Activated CD4-positive, alpha-beta memory T cell treated with anti-CD3 and anti-CD28 coated beads for 36 hours (primary cell): ENCODE data around the gene ING5. TPM values are rescaled to one million over a fixed set of nuclear protein-coding genes. Genes with fewer than 3 reads are reported as not detected.
"Not testable (repeated sequence)": the region's sequence is repeated elsewhere in the genome, so short reads cannot be mapped to it uniquely, and the experiment has no call there.

ENCODE experiments used
- CTCF ChIA-PET: fragments of 350-600 bp; sonication (Branson Sonifier 250); formaldehyde crosslinking; loops from one replicate; lab custom pipeline; 2021; ENCODE audit warnings: antibody characterized with exemption, inconsistent platforms; lab: Charles Lee
- POLR2A ChIA-PET: fragments of 350-600 bp; sonication (Branson Sonifier 250); formaldehyde crosslinking; loops from one replicate; lab custom pipeline; 2021; ENCODE audit warnings: antibody characterized with exemption; lab: Charles Lee
- DNase-seq: peaks from one replicate; pipeline ENCODE4 v3.0.0-alpha.2; 2020
- H3K27ac Mint-ChIP-seq: one replicate; pipeline ENCODE4 v1.8.0; 2021; ENCODE audit warnings: mixed read lengths
- H3K27me3 Mint-ChIP-seq: one replicate; pipeline ENCODE4 v1.8.0; 2021; ENCODE audit warnings: mixed read lengths
- H3K36me3 Mint-ChIP-seq: one replicate; pipeline ENCODE4 v1.8.0; 2021; ENCODE audit warnings: mixed read lengths
- H3K4me1 Mint-ChIP-seq: one replicate; pipeline ENCODE4 v1.8.0; 2021; ENCODE audit warnings: low read depth, mixed read lengths
- H3K4me3 Mint-ChIP-seq: one replicate; pipeline ENCODE4 v1.8.0; 2021; ENCODE audit warnings: mild to moderate bottlenecking, mixed read lengths
- H3K9me3 Mint-ChIP-seq: one replicate; pipeline ENCODE4 v1.8.0; 2021; ENCODE audit warnings: mixed read lengths
- intact Hi-C: fragments of 100-400 bp; cut with micrococcal nuclease; formaldehyde crosslinking; loops from one replicate; pipeline ENCODE4 v1.15.1; 2023
- total RNA-seq, 2 experiments: library from RNA; stranded (reverse); gene quantifications; one replicate each; pipeline ENCODE4 v1.2.3, GENCODE V29; 2021

ING5 gene
- total RNA-seq, 2 experiments from 2014 or later, result 35.7 to 36.6 TPM

- H3K4me3 Mint-ChIP-seq, POLR2A ChIA-PET, H3K27me3 Mint-ChIP-seq, H3K9me3 Mint-ChIP-seq, H3K27ac Mint-ChIP-seq, DNase-seq, intact Hi-C loops: not testable (repeated sequence)
- Mint-ChIP-seq H3K4me1 (peaks cover 10% of the 10 kb centered on the region), H3K36me3 (peaks cover 28% of the 10 kb centered on the region)
- CTCF ChIA-PET, result interaction anchor here (0.7 kb wide), 1 partner anchor 216 kb away, joined by 4 read pairs; no protein-coding TSS in a partner anchor
These were observed 39.1 kb upstream of the ING5 start for GRCh38 chr2:241662731-241663130.

- Mint-ChIP-seq H3K27me3 (no peaks in the 10 kb centered on the region), H3K9me3 (no peaks in the 10 kb centered on the region), H3K4me1 (peaks cover 10% of the 10 kb centered on the region), H3K27ac (no peak overlapping the region), H3K4me3 (no peak overlapping the region), H3K36me3 (peaks cover 23% of the 10 kb centered on the region)
- intact Hi-C loops, result no loop called here
- ChIA-PET CTCF (interaction anchor here (1.6 kb wide), 1 partner anchor 203 kb away, joined by 3 read pairs; no protein-coding TSS in a partner anchor), POLR2A (no interaction called here)
- no peak for DNase-seq
These were observed 36.0 kb upstream of the ING5 start for GRCh38 chr2:241665731-241666440.

GRCh38 chr2:241666627-241667400 lies 35.0 kb upstream of the ING5 start:
- Mint-ChIP-seq H3K27ac (no peak overlapping the region), H3K4me1 (peaks cover 10% of the 10 kb centered on the region), H3K36me3 (peaks cover 20% of the 10 kb centered on the region), H3K4me3 (no peak overlapping the region), H3K9me3 (no peaks in the 10 kb centered on the region), H3K27me3 (no peaks in the 10 kb centered on the region)
- POLR2A ChIA-PET, result no interaction called here
- intact Hi-C loops, result no loop called here
- CTCF ChIA-PET, result no interaction called here
- DNase-seq, result no peak

- POLR2A ChIA-PET, result no interaction called here
- Mint-ChIP-seq H3K27ac (no peak overlapping the region), H3K36me3 (peaks cover 20% of the 10 kb centered on the region), H3K9me3 (no peaks in the 10 kb centered on the region), H3K4me3 (no peak overlapping the region), H3K27me3 (no peaks in the 10 kb centered on the region), H3K4me1 (peaks cover 10% of the 10 kb centered on the region)
- DNase-seq, result no peak
- CTCF ChIA-PET, result no interaction called here
- intact Hi-C loops, result no loop called here
These were observed 33.5 kb upstream of the ING5 start for GRCh38 chr2:241668354-241668753.

GRCh38 chr2:241668839-241669238 lies 33.0 kb upstream of the ING5 start:
- ChIA-PET CTCF (no interaction called here), POLR2A (no interaction called here)
- H3K36me3 Mint-ChIP-seq, result peaks cover 21% of the 10 kb centered on the region
- no peaks in the 10 kb centered on the region for H3K9me3 Mint-ChIP-seq
- no peak for DNase-seq
- peaks cover 10% of the 10 kb centered on the region for H3K4me1 Mint-ChIP-seq
- no peak overlapping the region for H3K27ac Mint-ChIP-seq
- no peaks in the 10 kb centered on the region for H3K27me3 Mint-ChIP-seq
- no peak overlapping the region for H3K4me3 Mint-ChIP-seq
- intact Hi-C loops, result no loop called here

- Mint-ChIP-seq H3K27ac (no peak overlapping the region), H3K27me3 (no peaks in the 10 kb centered on the region), H3K4me1 (peaks cover 4% of the 10 kb centered on the region), H3K36me3 (peaks cover 21% of the 10 kb centered on the region), H3K4me3 (no peak overlapping the region), H3K9me3 (no peaks in the 10 kb centered on the region)
- intact Hi-C loops, result no loop called here
- ChIA-PET CTCF (no interaction called here), POLR2A (interaction anchor here (0.6 kb wide), 1 partner anchor 16 kb away, joined by 3 read pairs; the partner anchor contains the start of gene DTYMK)
- DNase-seq, result no peak
These were observed 31.3 kb upstream of the ING5 start for GRCh38 chr2:241670333-241671110.

- no peaks in the 10 kb centered on the region for H3K4me1 Mint-ChIP-seq
- ChIA-PET CTCF (no interaction called here), POLR2A (no interaction called here)
- H3K36me3 Mint-ChIP-seq, result peaks cover 18% of the 10 kb centered on the region
- H3K27ac Mint-ChIP-seq, result no peak overlapping the region
- H3K4me3 Mint-ChIP-seq, result no peak overlapping the region
- intact Hi-C loops, result no loop called here
- H3K27me3 Mint-ChIP-seq, result no peaks in the 10 kb centered on the region
- H3K9me3 Mint-ChIP-seq, result no peaks in the 10 kb centered on the region
- DNase-seq, result no peak
These were observed 30.2 kb upstream of the ING5 start for GRCh38 chr2:241671457-241672240.

- H3K36me3 Mint-ChIP-seq, result peaks cover 21% of the 10 kb centered on the region
- POLR2A ChIA-PET, result no interaction called here
- no peak for DNase-seq
- H3K27me3 Mint-ChIP-seq, result no peaks in the 10 kb centered on the region
- intact Hi-C loops, result no loop called here
- H3K9me3 Mint-ChIP-seq, result no peaks in the 10 kb centered on the region
- no peak overlapping the region for H3K4me3 Mint-ChIP-seq
- no peak overlapping the region for H3K27ac Mint-ChIP-seq
- CTCF ChIA-PET, result no interaction called here
- H3K4me1 Mint-ChIP-seq, result no peaks in the 10 kb centered on the region
These were observed 29.3 kb upstream of the ING5 start for GRCh38 chr2:241672243-241673188.

GRCh38 chr2:241673189-241673663 lies 28.6 kb upstream of the ING5 start:
- Mint-ChIP-seq H3K27ac (no peak overlapping the region), H3K9me3 (no peaks in the 10 kb centered on the region), H3K4me1 (no peaks in the 10 kb centered on the region), H3K36me3 (peaks cover 24% of the 10 kb centered on the region), H3K4me3 (no peak overlapping the region), H3K27me3 (no peaks in the 10 kb centered on the region)
- ChIA-PET POLR2A (no interaction called here), CTCF (no interaction called here)
- intact Hi-C loops, result no loop called here
- peak; percentile 14 for DNase-seq

- peaks cover 19% of the 10 kb centered on the region for H3K36me3 Mint-ChIP-seq
These were observed 27.8 kb upstream of the ING5 start for GRCh38 chr2:241673797-241674725.

More at GRCh38 chr2:241673797-241674725, 27.8 kb upstream of the ING5 start:
- H3K27me3 Mint-ChIP-seq, result no peaks in the 10 kb centered on the region
- H3K9me3 Mint-ChIP-seq, result no peaks in the 10 kb centered on the region
- no peak overlapping the region for H3K27ac Mint-ChIP-seq
- CTCF ChIA-PET, result no interaction called here
- H3K4me1 Mint-ChIP-seq, result no peaks in the 10 kb centered on the region
- POLR2A ChIA-PET, result no interaction called here
- no peak overlapping the region for H3K4me3 Mint-ChIP-seq
- DNase-seq, result no peak
- intact Hi-C loops, result no loop called here
